SU-DHL-6 (cell line): Measurements from ENCODE around the gene FUT1.

Experiments
- CTCF ChIP-seq: fragments of 200-600 bp; sonication (generic); IDR thresholded peaks from one replicate; pipeline ENCODE4 v1.5.1; 2017; ENCODE audit warnings: antibody characterized with exemption, mild to moderate bottlenecking, low read length, moderate library complexity; ENCODE audit not compliant: insufficient read depth, poor library complexity, severe bottlenecking
- EZH2phosphoT487 ChIP-seq: fragments of 200-600 bp; sonication (generic), shearing (Covaris generic); conservative IDR thresholded peaks from 2 replicates; pipeline ENCODE4 v1.6.1; 2018; ENCODE audit warnings: mild to moderate bottlenecking, antibody characterized with exemption, low read length, moderate library complexity, mixed read lengths

GRCh38 chr19:48735031-48735615 lies 17.3 kb downstream of the FUT1 start:
- TF ChIP-seq CTCF (no peak), EZH2phosphoT487 (no peak)
